ENCODE data around the gene CSMD2.

CSMD2 gene

DNA sequence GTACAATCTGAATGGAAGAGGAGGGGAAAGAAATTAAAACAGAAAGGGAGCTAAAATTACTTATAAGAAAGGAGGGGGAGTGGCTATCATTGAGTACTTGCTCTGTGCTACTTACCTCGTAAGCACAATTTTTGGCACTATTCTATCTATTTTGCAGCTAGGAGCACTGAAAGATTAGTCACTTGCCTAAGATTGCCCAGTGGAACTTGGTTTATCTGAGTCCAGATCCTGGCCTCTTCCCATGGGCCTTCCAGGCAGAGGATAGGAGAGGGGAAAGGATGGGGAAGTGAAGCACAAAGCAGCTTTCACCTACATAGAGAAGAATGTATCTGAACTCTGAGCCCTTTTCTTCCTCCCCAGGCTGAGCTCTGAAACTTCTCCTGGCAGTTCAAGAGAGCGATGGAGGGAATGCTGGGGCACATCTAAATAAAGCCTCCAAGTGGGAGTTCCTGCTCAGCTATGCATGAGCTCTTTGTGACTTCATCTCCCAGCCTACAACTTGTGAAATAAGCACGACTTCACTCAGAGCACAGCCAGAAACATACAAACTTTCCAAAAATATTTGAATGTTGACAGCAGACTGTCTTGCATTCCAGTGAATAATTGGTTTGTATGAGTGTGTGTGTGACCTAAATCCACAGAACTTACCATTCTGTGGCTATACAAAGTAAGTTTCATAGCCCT lies 271.7 kb downstream of the CSMD2 start:
- no peak for DNase-seq

DNA sequence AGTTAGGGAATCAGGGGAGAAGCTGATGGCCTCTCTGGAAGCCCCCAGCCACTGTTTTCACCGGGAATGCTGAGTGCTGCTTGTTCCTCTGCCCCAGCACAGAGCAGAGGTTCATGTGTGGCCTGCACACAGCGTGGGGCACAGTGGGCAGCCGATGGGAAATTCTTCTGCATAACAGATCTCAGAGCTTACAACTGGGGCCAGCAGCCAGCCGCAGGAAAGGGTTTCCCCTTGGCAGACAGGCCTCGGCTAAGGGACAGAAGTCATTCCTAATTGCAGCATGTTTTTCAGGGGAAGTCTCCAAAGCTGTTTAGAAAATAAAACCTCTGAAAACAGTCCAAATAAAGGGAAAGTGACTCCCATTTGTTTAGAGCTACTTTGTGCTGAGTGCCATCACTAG lies 278.5 kb downstream of the CSMD2 start:
- DNase-seq = no peak

DNA sequence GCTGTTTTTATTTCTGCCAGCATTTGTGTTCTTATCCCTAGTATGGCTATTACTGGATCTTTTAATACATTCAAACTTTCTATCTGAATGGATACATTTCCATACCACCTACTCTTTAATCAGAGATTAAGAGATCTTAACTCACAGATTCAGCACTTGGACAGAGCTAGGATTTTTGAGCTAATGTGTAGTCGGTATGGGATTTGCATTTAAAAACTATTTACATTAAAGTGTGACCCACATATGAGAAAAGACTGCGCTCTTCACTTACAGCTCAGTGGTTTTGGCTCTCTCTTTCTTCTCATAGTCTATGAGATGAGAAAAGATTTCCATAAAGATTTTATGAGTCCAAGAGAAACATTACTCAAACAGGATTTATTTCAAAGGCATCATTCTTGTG lies 284.7 kb downstream of the CSMD2 start:
- no peak for DNase-seq

DNA sequence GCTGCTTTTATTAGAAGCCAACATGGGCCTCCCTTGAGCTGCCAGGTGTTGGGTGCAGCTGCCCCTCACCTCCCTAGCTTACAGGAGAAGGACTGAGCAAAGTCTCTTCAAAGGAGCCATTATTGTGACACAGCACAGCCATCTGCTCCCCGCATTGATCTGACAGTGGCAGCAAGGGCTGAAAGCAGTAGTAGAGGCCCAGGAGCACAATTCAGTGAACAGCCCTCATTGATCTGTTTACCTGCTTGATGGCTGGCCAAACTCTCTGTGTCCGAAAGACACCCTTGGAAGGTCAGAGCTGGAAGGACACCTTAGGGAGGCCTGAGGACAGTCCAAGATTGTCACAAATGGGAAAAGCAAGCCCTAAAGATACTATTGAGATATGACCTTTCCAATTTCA lies 286.6 kb downstream of the CSMD2 start:
- DNase-seq = no peak

DNA sequence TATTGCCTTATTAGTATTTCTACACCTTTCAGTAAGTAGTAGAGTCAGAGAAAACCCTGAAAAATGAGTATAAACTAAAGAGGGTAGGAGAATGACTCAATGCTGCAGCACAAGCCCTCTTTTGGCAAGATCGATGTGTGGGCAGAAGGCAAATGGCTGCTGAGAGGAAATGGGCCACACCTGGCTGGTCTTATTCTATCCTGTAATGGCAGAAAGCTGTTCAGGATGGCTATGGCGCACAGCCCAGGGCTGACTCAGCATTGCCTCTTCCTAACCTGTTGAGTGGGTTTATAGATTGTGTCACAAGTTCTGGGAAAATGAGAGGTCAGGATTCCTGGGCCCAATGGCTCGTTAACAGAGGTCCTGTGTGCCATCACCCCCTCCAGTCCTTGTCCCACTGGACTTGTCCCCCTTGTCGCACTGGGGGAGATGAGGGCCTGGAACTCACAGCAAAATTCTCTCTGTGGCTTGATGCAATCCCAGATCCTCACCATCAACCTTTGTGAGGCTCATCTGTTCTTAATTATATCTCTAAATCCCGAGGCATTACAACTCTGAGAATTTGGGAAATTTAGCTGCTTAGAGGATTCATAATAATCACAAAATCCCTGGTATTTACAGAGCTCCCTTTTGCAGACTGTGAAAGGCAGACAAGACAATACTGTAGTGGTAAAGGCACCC lies 287.9 kb downstream of the CSMD2 start:
- DNase-seq = no peak

DNA sequence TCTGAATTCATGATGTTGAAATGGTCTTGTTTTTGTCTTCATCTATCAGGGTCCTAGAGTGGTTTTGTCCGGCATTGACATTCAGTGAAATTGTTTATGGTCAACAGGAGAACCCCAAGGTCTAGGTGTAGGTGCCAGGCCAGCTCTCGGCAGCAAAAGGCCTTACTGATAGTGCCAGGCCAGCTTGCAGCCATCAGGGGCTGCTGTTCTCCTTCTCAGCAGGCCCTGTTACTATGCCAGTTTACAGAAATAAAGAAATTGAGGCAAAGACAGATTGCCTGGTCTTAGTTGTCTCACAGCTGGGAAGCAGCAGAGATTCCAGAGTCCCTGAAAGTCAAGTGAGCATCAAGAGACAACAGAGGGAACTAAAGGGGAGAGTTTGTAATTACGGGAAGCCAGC lies 289.2 kb downstream of the CSMD2 start:
- no peak for DNase-seq

DNA sequence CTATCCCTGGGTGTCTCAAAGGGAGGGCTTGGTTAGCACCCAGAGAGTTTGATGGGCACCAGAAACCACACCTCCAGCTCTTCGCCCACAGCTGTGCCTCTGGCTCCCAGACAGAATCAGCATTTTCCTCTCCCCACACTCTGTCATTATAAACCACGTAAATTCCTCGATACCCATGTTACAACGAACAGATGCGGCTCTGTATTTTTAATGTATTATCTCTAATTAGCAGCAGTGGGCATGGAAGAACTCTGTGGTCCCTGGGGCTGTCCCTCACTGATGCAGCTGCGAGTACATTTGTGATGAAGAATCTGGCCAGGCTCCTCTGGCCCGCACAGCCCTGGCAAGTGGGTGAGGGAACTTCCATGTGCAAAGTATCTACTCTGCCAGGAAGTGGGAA lies 290.4 kb downstream of the CSMD2 start:
- no peak for DNase-seq

DNA sequence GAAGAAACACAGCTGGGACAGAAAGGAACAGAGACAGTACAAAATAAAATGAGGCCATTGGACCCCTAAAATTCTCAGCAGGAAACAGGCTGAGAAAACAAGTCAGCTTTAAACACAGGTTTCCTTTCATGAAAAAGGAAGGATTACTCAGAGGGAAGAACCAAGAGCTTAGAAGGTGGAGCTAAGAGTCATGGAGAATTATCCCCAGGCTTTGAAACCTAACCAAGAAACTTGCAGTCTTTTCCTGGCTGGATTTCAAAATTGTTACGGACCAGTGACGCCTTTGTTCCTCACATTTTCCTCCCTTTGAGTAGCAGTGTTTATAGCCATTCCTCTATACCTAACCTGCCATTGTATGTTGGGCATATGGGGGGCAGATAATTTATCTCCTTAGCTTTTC lies 292.3 kb downstream of the CSMD2 start:
- no peak for DNase-seq

DNA sequence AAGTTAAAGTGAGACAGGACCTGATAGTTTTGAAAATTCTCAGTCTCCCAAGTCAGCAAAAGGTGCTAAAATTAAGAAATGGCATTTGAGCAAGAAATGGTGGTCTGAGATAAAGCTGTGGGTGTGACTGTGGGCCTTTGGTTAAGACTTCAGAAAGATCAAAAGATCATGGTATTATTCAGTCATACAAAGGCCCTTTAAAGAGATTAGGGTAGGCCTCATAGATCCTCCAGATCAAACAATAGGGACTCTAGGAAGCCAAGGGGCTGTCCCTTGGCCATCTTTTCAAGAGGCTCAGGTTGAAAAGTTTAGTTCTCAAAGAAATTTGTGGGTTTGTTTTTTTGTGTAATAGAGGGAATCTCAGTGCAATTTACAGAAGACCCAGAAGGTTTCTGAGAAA lies 292.8 kb downstream of the CSMD2 start:
- no peak for DNase-seq

DNA sequence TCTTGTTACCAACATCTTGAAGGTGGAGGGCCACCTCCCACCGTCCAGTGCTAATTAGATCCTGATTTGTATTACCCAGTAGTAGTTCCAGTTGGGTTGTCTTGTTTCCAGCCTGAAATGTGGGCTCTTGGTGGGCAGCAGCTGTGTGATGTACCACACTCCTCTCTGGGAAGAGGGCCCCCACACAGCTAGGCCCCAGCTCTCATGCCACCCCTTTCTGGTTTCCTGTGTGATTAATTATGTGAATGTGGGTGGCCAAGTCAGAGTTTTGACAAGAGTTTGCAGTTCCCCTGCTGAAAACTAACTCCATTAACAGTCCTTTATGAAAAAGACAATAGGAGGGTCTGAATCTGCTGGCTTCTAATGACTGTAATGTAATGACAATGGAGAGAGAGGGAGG lies 297.3 kb downstream of the CSMD2 start:
- no peak for DNase-seq

DNA sequence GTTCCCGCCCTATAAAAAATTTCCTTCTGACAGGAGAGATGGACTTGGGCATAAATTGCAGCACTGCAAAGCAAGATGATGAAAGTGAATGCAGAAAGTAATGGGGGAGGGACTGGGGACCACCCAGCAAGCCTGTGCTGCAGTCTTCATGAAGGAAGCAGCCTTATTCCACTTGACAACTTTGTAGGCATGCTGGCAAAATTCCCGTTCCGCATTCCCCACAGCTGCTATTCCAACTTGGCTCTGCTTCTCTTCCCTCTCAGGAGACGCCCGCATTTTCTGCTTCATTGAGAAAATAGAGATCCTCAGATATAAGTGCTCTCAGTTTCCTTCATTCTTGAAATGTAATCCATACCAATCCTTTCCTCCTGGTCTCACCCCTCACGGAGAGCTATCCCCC lies 298.7 kb downstream of the CSMD2 start:
- no peak for DNase-seq

DNA sequence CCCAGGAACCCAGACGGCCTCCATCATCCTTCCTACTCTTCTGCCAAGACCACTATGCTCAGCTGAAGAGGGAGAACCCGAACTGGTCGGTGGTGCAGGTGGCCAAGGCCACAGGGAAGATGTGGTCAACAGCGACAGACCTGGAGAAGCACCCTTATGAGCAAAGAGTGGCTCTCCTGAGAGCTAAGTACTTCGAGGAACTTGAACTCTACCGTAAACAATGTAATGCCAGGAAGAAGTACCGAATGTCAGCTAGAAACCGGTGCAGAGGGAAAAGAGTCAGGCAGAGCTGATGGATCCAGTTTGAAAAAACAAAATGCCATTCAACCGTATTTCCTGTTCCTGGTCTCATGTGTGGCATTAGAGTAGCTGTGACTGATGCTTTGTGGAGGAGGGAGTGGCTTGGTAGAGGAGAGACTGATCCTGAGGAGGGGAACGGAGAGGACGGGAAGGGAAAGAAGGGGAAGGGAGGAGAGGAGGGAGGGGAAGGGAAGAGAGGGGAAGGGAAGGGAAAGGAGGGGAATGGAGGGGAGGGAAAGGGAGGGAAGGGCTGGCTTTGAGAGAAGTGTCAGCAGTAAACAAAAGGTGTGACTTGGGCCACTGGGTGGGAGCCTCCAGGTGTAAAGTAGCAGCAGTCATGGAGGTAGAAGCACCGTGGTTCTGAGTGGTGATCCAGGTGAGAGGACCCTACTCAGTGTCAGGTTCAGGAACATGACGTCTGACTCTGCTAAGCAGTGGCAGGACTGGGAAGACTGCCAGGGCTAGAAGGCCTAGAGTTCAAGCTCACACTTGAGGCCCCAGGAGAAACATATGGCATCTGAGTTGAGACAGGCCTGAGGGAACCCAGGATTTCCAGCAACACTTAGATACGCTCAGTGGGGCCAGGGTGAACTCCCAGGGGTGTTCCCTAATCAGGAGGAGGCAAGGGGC lies 300.3 kb downstream of the CSMD2 start:
- DNase-seq = no peak

DNA sequence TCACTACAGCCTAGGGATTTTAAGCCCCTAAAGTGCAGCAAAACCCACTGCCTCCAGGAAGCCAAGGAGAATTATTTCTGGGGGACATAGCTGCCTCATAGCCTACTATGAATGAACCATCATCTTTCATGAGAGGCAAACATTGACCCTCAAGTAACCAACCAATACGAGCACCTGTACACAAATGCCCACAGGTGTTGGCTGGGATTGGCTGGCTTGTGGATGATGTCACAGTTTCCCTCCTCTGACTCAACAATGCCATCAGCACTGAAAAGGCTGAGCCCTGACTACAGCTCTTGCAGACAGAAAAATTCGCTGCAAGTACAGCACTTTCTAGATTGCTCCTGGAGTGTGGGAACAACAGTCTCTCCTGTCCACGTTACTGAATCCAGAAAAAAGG lies 301.3 kb downstream of the CSMD2 start, which contains the start of gene HMGB4:
HMGB4 (plus strand) TSS at position 301 of the 400 bp plus-strand sequence. CDS start 113 bp downstream, outside the sequence.
- no peak for DNase-seq

DNA sequence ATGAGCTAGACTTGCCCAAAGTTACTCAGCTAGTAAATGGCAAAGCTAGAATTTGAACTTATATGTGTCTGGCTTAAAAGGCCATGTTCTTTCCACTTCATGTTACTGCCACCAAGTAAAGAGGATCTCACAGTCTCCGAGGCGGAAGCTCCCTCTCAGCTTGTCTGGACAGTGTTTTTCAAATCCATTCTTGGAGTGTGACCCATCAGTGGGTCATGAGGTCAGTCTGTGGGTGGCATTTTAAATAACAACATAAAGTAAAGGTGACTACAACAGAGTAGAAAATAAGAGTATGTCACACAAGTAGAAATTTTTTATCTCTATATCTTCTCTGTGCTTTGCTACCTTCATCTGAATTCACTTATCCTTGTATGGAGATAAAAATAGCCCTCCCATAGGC lies 304.4 kb downstream of the CSMD2 start:
- DNase-seq = no peak

DNA sequence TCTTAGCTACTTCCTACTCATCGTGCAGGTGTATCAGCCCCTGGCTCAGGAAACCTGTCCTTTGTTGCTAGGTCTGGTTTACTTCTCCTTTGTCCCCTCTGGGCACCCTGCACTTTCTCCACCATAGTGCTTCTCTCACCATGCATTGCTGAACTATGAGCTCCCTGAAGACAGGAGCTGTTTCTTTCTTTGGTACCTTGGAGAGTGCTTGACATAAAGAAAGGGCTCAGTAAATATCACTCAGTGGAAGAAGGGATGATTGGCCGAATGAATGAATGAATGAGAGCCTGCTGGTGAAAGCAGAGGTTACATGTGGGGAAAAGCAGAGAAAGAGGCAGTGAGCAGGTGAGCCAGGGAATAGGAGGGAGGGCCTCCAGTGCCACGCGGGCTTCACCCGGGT lies 310.9 kb downstream of the CSMD2 start:
- DNase-seq = no peak

DNA sequence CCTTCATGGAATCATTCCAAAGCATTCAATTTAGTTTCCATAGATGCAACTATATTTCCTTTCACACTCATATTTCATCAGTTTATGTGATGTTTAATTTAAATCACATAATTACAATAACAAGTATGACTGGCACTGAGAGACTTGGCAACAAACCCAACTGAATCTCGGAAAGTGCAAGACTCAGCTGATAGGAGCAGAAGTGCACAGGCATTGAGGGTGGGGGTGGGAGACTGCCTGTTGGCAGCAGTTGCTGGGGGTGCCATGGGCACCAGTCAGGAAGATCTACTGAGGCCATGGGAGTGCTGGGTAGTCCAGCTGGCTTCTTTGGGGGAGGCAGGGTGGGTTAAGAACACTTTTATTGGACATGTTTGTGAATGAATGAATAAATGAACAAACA lies 311.6 kb downstream of the CSMD2 start:
- no peak for DNase-seq

DNA sequence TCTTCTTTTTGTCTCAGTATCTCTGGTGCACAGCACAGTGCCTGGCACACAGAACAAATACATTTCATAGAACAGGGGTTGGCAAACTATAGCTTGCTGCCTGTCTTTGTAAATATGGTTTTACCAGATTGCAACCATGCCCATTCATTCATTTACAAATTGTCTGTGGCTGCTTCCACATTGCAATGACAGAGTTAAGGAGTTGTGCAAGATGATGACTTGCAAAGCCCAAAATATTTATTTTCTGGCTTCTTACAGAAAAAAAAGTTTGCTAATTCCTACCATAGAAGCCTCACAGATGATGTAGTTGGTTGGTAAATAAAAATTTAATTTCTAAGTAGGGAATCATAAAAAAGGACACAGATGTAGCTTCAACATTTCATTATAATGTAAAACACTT lies 312.3 kb downstream of the CSMD2 start:
- DNase-seq = no peak

DNA sequence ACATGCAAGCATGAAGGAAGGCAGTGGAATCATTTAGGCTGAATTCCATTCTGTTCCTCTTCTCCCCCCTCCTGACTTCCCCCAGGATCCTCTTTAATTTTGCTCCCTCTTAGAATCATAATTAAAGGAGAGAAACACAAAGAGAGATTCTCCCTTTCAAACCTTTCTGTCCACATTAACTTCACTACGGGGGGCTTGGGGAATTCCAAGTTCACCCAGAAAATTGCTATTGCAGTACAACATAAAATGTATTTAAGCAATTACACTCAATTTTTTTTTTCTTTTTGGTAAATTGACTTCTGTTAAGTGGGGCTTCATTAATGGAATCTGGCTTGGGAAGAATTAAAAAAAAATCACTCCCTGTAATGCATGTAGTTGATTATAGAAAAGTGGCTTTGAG lies 314.5 kb downstream of the CSMD2 start:
- no peak for DNase-seq

DNA sequence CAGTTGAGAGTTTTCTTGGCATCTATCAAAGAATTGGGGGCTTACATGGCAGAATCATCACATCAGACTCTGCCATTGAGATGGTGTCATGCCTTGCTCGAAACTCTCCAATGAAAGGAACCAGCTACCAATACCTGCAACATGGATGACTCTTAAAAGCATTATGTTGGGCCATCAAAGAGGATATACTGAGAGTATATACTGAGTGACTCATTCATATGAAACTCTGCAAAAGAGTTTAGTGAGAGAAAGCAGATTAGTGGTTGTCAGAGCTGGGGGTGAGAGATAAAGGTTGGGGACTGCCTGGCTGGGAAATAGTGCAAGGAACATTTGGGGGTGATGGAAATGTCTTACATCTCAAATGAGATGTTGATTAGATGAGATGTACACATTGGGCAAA lies 315.8 kb downstream of the CSMD2 start:
- DNase-seq = no peak

DNA sequence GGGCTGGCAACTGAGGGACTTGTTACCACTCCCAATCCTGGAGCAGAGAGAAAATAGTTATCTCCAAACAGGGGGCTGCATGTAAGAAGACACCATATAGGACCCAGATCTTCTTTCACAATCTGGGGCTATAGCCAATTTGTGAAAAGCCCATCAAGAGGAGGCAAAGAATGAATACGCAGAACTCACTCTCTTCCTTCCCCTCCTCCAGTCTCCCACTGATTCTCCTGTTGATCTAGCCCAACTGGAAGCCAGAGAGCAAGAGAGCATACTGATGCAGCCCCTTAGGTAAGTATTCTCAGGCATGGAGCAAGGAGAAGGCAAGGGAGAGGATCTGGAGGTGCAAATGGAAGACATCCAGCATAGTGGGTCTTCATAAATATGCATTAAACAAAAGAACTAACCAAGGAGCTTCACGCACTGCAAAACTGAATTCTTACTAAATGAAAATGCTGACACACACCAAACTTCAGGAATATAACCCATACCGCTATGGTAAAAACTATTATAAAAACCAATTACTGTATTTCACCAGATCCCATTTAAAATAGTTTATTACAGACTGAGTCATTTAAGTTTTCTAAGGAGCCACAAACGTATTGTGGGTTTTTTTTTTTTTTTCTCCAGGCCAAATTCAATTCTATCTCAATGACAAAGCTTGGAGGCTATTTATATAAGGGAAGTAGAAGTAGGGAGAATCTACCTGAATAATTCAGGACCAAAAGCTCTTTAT lies 316.7 kb downstream of the CSMD2 start:
- no peak for DNase-seq

DNA sequence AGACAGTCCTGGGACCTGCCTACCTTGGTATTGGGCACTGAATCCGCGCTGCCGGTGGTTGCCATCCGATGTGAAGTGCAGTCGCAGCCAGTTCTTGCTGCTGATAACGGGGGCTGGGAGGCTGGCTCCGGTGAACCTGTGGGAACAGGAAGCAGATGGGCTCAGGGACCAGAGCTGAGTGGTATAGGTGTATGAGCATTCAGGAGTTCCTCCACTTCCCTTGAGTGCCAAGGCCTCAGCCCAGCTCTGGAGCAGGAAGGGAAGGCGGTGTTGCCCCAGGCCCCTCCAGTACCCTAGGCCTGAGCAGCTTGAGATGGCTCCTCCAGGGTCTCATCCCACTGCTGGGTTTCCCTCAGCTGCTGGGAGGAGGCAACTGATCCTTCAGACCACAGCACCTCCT lies 318.2 kb downstream of the CSMD2 start:
- DNase-seq = no peak

DNA sequence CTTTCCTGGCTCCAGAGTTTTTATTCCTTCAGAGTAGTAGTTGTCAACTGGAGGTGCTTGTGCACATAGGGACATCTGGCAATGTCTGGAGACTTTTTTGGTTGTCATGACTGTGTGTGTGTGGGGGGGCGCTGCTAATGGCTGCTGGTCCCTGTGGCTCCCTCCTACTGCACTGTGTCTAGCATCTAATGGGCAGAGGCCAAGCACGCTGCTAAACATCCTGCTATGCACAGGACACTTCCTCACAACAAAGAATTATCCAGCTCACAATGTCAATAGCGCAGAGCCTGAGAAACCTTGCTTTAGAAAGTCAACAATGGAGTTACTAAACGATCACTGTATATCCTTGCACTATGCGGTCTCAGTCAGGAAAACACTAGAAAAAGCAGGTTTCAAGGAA lies 320.9 kb downstream of the CSMD2 start:
- DNase-seq = no peak

DNA sequence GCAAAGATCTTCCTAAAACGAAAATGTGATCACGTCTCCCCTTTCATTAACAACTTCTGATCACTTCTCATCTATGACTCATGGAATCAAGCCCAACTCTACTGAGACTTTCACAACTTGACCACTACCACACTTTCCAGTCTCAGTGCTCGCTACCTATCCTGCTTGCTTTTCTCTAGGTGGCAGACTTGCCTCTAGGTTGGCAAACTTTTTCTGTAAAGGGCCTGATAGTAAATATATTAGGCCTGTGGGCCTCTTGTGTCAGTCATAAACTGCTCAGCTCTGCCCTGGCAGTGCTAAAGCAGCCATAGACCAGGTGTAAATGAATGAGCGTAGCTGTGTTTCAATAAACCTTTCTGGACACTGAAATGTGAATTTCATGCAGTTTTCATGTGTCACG lies 322.7 kb downstream of the CSMD2 start:
- DNase-seq = no peak

Data from RPMI8226 (cell line).